HG02571 (cell line): ENCODE data around the gene THAP4.
"Not testable (repeated sequence)": the region's sequence is repeated elsewhere in the genome, so short reads cannot be mapped to it uniquely, and the experiment has no call there.

Experiments used
- ATAC-seq: cut with Tn5 transposase; IDR thresholded peaks from one replicate; pipeline ENCODE4 v1.9.1; 2021; ENCODE audit warnings: mild to moderate bottlenecking, moderate library complexity; ENCODE audit not compliant: unreplicated experiment

The THAP4 gene

GRCh38 chr2:241665731-241666440 is 28.9 kb upstream of the THAP4 start:
- ATAC-seq, result no peak

- ATAC-seq, result not testable (repeated sequence)
Measured at GRCh38 chr2:241662731-241663130, 25.8 kb upstream of the THAP4 start.

GRCh38 chr2:241660593-241661213 is 23.7 kb upstream of the THAP4 start:
- no peak for ATAC-seq

- ATAC-seq, result no peak
Measured at GRCh38 chr2:241659150-241659739, 22.3 kb upstream of the THAP4 start.

- no peak for ATAC-seq
Measured at GRCh38 chr2:241658296-241658695, 21.3 kb upstream of the THAP4 start.

- no peak for ATAC-seq
Measured at GRCh38 chr2:241657786-241658254, 20.9 kb upstream of the THAP4 start.

- ATAC-seq, result no peak
Measured at GRCh38 chr2:241656190-241656741, 19.3 kb upstream of the THAP4 start.

GRCh38 chr2:241655516-241656189 is 18.7 kb upstream of the THAP4 start:
- no peak for ATAC-seq

GRCh38 chr2:241654551-241654950 is 17.6 kb upstream of the THAP4 start:
- ATAC-seq, result no peak

GRCh38 chr2:241653210-241653750 is 16.3 kb upstream of the THAP4 start:
- ATAC-seq, result no peak

- no peak for ATAC-seq
Measured at GRCh38 chr2:241652722-241653121, 15.8 kb upstream of the THAP4 start.

- ATAC-seq, result no peak
Measured at GRCh38 chr2:241652142-241652541, 15.2 kb upstream of the THAP4 start.

GRCh38 chr2:241649927-241650326 is 13.0 kb upstream of the THAP4 start:
- no peak for ATAC-seq

GRCh38 chr2:241649404-241649803 is 12.4 kb upstream of the THAP4 start:
- no peak for ATAC-seq

GRCh38 chr2:241648453-241648852 is 11.5 kb upstream of the THAP4 start:
- no peak for ATAC-seq

- ATAC-seq, result no peak
Measured at GRCh38 chr2:241645915-241646645, 9.1 kb upstream of the THAP4 start.

GRCh38 chr2:241645056-241645914 is 8.3 kb upstream of the THAP4 start:
- no peak for ATAC-seq

GRCh38 chr2:241641631-241642030 is 4.7 kb upstream of the THAP4 start:
- ATAC-seq, result no peak

- no peak for ATAC-seq
Measured at GRCh38 chr2:241640165-241640795, 3.3 kb upstream of the THAP4 start.
